Osteoblast (primary cell): ENCODE measurements around the gene CSRNP2. TPM values are rescaled to one million over a fixed set of nuclear protein-coding genes. Genes with fewer than 3 reads are reported as not detected.

Experiments used
- DNase-seq: peaks from one replicate; pipeline ENCODE4 v3.0.0; 2011; ENCODE audit warnings: low spot score, mixed read lengths; ENCODE audit not compliant: insufficient read length; ENCODE audit errors: missing footprints
- H2AFZ ChIP-seq: 2 replicates; pipeline ENCODE4 v1.6.0; 2011; ENCODE audit warnings: mild to moderate bottlenecking, low read length
- H3K27ac ChIP-seq: 2 replicates; pipeline ENCODE4 v1.5.1; 2011; ENCODE audit warnings: mild to moderate bottlenecking, low read depth, low read length, moderate library complexity
- H3K27me3 ChIP-seq: 2 replicates; pipeline ENCODE4 v1.6.0; 2012; ENCODE audit warnings: mild to moderate bottlenecking, control low read depth, inconsistent platforms, low read length, moderate library complexity; ENCODE audit not compliant: insufficient read depth
- H3K36me3 ChIP-seq: 2 replicates; pipeline ENCODE4 v1.5.1; 2011; ENCODE audit warnings: mild to moderate bottlenecking, low read length, control low read depth, moderate library complexity; ENCODE audit not compliant: insufficient read depth
- H3K4me1 ChIP-seq: 2 replicates; pipeline ENCODE4 v1.5.1; 2011; ENCODE audit warnings: mild to moderate bottlenecking, low read length, control low read depth, moderate library complexity; ENCODE audit not compliant: insufficient read depth
- H3K4me2 ChIP-seq: 2 replicates; pipeline ENCODE4 v1.6.0; 2011; ENCODE audit warnings: mild to moderate bottlenecking, low read length; ENCODE audit not compliant: insufficient read depth
- H3K4me3 ChIP-seq: fragments of 200-600 bp; sonication (generic); 3 replicates; pipeline ENCODE4 v1.5.1; 2012; ENCODE audit warnings: mild to moderate bottlenecking, low read length, inconsistent platforms; ENCODE audit not compliant: insufficient read depth
- H3K79me2 ChIP-seq: 2 replicates; pipeline ENCODE4 v1.6.0; 2012; ENCODE audit warnings: mild to moderate bottlenecking, low read length, control low read depth, inconsistent platforms; ENCODE audit not compliant: insufficient read depth
- H3K9me3 ChIP-seq: 2 replicates; pipeline ENCODE4 v1.5.1; 2011; ENCODE audit warnings: low read depth, low read length, control low read depth
- H4K20me1 ChIP-seq: 2 replicates; pipeline ENCODE4 v1.6.0; 2012; ENCODE audit warnings: mild to moderate bottlenecking, low read length, control low read depth; ENCODE audit not compliant: insufficient read depth
- total RNA-seq: library from RNA; depleted of rRNA; stranded (reverse); fragments of >200 nt; gene quantifications from 2 replicates; pipeline ENCODE4 v1.2.3, GENCODE V29; 2012
- TF ChIP-seq, protein P1 (sequence below): IDR thresholded peaks from 2 replicates; pipeline ENCODE4 v1.5.1; 2011; ENCODE audit warnings: mild to moderate bottlenecking, low read depth, low read length, moderate library complexity; ENCODE audit errors: extremely low read depth

CSRNP2 gene
- total RNA-seq, 1 donor = 30.0 TPM

- Histone ChIP-seq H4K20me1 (peaks cover 39% of the 10 kb centered on the region), H3K36me3 (peaks cover 35% of the 10 kb centered on the region), H3K27me3 (no peaks in the 10 kb centered on the region), H3K4me1 (peaks cover 11% of the 10 kb centered on the region), H3K9me3 (no peaks in the 10 kb centered on the region), H3K4me2 (no peak overlapping the region), H3K79me2 (peaks cover 67% of the 10 kb centered on the region), H3K4me3 (no peak overlapping the region), H2AFZ (no peak overlapping the region), H3K27ac (peak overlapping the region; percentile 32)
- TF ChIP-seq, protein P1, sequence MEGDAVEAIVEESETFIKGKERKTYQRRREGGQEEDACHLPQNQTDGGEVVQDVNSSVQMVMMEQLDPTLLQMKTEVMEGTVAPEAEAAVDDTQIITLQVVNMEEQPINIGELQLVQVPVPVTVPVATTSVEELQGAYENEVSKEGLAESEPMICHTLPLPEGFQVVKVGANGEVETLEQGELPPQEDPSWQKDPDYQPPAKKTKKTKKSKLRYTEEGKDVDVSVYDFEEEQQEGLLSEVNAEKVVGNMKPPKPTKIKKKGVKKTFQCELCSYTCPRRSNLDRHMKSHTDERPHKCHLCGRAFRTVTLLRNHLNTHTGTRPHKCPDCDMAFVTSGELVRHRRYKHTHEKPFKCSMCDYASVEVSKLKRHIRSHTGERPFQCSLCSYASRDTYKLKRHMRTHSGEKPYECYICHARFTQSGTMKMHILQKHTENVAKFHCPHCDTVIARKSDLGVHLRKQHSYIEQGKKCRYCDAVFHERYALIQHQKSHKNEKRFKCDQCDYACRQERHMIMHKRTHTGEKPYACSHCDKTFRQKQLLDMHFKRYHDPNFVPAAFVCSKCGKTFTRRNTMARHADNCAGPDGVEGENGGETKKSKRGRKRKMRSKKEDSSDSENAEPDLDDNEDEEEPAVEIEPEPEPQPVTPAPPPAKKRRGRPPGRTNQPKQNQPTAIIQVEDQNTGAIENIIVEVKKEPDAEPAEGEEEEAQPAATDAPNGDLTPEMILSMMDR = no peak
- DNase-seq = no peak
These were observed 7.0 kb downstream of the CSRNP2 start for GRCh38 chr12:51076236-51076930.

GRCh38 chr12:51075390-51075789 is 8.0 kb downstream of the CSRNP2 start:
- H4K20me1 ChIP-seq = peaks cover 31% of the 10 kb centered on the region
- H3K4me1 ChIP-seq = peaks cover 11% of the 10 kb centered on the region
- TF ChIP-seq, protein P1 = no peak
- H3K27ac ChIP-seq = no peak overlapping the region
- no peaks in the 10 kb centered on the region for H3K27me3 ChIP-seq
- no peak for DNase-seq
- H3K79me2 ChIP-seq = peaks cover 60% of the 10 kb centered on the region
- no peak overlapping the region for H2AFZ ChIP-seq
- H3K36me3 ChIP-seq = peaks cover 44% of the 10 kb centered on the region
- no peak overlapping the region for H3K4me2 ChIP-seq
- H3K4me3 ChIP-seq = no peak overlapping the region
- H3K9me3 ChIP-seq = no peaks in the 10 kb centered on the region

DNA sequence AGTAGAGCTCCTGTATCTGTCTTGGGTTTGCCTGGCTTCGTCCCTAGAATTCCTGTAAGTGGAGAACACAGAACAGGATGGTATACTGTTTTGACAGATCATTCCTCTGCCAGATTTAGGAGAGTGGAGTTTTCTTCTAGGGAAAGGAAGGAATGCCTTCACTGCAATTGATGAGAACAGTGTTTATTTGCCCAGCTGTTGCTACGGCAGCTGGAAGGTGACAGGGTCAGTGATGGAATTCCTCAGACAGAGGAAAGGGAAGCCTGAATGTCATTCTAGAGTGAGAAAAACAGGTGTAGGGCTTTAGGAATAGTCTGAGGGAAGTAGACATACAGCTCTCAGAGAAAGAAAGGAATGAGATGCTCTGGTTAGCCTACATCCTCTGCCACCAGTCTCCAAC is 11.7 kb downstream of the CSRNP2 start:
- no peak overlapping the region for H3K4me2 ChIP-seq
- no peak overlapping the region for H3K27ac ChIP-seq
- peaks cover 32% of the 10 kb centered on the region for H3K79me2 ChIP-seq
- no peak overlapping the region for H3K4me3 ChIP-seq
- peaks cover 68% of the 10 kb centered on the region for H3K36me3 ChIP-seq
- TF ChIP-seq, protein P1 = no peak
- peaks cover 14% of the 10 kb centered on the region for H4K20me1 ChIP-seq
- no peak overlapping the region for H2AFZ ChIP-seq
- H3K9me3 ChIP-seq = no peaks in the 10 kb centered on the region
- DNase-seq = no peak
- peaks cover 5% of the 10 kb centered on the region for H3K4me1 ChIP-seq
- no peaks in the 10 kb centered on the region for H3K27me3 ChIP-seq

DNA sequence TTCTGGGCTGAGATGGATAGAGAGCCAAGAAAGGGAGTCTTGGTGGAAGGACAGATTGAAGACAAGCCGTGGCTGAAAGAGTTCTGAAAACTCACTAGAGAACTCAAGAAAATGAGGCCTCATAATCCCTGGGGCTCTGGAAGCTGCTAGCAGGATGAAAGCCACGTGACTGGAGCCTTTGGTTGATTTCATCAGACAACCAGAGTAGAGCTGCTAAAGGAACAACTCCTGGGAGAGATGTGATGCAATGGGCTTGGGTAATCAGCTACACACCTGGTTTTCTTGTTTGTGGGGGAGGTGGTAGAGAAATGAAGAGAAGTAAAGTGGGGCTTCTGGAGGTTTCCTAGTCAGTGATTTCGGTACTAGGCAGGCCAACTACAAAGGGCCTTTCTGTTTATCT is 13.4 kb downstream of the CSRNP2 start:
- H4K20me1 ChIP-seq = peaks cover 5% of the 10 kb centered on the region
- TF ChIP-seq, protein P1 = no peak
- H3K27me3 ChIP-seq = no peaks in the 10 kb centered on the region
- H3K4me1 ChIP-seq = no peaks in the 10 kb centered on the region
- no peak for DNase-seq
- no peak overlapping the region for H2AFZ ChIP-seq
- no peak overlapping the region for H3K4me2 ChIP-seq
- no peak overlapping the region for H3K27ac ChIP-seq
- peaks cover 16% of the 10 kb centered on the region for H3K79me2 ChIP-seq
- no peak overlapping the region for H3K4me3 ChIP-seq
- no peaks in the 10 kb centered on the region for H3K9me3 ChIP-seq
- H3K36me3 ChIP-seq = peaks cover 77% of the 10 kb centered on the region
